Measurements from ENCODE around the gene SUPT16H. TPM values are rescaled to one million over a fixed set of nuclear protein-coding genes. Genes with fewer than 3 reads are reported as not detected.
"Not testable (repeated sequence)": the region's sequence is repeated elsewhere in the genome, so short reads cannot be mapped to it uniquely, and the experiment has no call there.

The SUPT16H gene
- polyA plus RNA-seq, 1 donor from 2014 or later, result 83.4 TPM

DNA sequence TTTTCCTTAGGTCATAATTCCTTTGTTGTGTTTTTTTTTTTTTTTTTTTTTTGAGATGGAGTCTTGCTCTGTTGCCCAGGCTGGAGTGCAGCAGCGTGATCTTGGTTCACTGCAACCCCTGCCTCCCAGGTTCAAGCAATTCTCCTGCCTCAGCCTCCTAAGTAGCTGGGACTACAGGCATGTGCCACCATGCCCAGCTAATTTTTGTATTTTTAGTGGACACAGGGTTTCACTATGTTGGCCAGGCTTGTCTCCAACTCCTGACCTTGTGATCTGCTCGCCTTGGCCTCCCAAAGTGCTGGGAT, 81.0 kb downstream of the SUPT16H start:
- not testable (repeated sequence) for H2AFZ ChIP-seq (ENCODE audit: low read depth, low read length); H3K4me2 ChIP-seq (ENCODE audit: low read length); H3K9ac ChIP-seq (ENCODE audit: low read length); H3K4me3 ChIP-seq (ENCODE audit: low read length); H3K27me3 ChIP-seq (ENCODE audit: insufficient read depth, low read depth, low read length); H3K9me3 ChIP-seq (ENCODE audit: low read length); H3K79me2 ChIP-seq (replicated peaks; ENCODE audit: insufficient read depth, low read length); H3K27ac ChIP-seq (ENCODE audit: low read length); H4K20me1 ChIP-seq (ENCODE audit: insufficient read depth); H3K9me2 ChIP-seq (ENCODE audit: insufficient read depth, low read length); H3K36me3 ChIP-seq (ENCODE audit: insufficient read depth, low read length); H3F3A ChIP-seq (ENCODE audit: insufficient read depth, low read length, poor library complexity, severe bottlenecking)

DNA sequence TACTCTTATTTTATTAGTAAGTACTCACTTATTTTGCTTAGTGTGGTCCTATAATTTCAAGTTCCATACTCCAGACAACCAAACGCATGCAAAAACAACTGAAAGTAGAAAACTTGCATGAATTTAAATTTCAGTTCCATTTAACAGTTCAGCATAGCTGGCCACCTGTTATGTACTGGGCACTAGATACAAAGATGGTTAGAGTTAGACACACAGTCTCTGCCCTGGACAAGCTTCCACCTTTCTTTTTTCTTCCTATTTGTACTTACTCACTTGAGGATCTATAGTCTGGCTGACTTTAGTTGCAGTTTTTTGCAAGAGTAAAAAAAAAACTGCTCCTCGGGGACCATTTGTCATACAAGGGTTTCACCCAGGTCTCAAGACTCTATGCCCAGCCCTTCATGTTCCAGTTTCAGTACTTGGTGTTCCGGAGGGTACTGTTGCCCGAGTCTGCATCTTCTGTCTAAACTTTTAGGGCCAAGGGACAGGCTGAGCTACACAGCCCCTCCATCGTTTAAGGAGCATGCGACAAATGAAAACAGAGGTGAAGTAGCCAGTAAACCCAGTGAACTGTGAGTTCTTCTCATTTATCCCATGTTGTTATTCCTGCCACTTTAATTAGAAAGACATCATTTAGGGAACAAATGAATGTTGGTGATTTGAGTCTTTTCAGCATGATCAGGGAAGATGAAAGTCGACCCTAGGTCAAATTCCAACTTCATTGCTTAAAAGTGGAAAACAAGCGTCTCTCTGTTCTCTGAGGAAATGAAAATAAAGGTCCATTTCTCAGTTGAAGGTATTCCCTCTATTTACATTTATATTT, 81.6 kb downstream of the SUPT16H start:
- Histone ChIP-seq H3F3A (ENCODE audit: insufficient read depth, low read length, poor library complexity, severe bottlenecking) (no peaks in the 10 kb centered on the region), H4K20me1 (ENCODE audit: insufficient read depth) (no peaks in the 10 kb centered on the region), H3K9me2 (ENCODE audit: insufficient read depth, low read length) (no peaks in the 10 kb centered on the region), H2AFZ (ENCODE audit: low read depth, low read length) (no peak overlapping the region), H3K4me2 (ENCODE audit: low read length) (no peak overlapping the region), H3K9ac (ENCODE audit: low read length) (no peak overlapping the region), H3K9me3 (ENCODE audit: low read length) (no peaks in the 10 kb centered on the region), H3K4me3 (ENCODE audit: low read length) (no peak overlapping the region), H3K36me3 (ENCODE audit: insufficient read depth, low read length) (no peaks in the 10 kb centered on the region), H3K27me3 (ENCODE audit: insufficient read depth, low read depth, low read length) (peaks cover 9% of the 10 kb centered on the region), H3K27ac (ENCODE audit: low read length) (no peak overlapping the region), H3K79me2 (replicated peaks; ENCODE audit: insufficient read depth, low read length) (no peaks in the 10 kb centered on the region)
- TF ChIP-seq SMC3 (conservative IDR thresholded peaks at IDR 0.05; ENCODE audit: poor library complexity) (no peak), CTCF (IDR thresholded peaks at IDR 0.05; ENCODE audit: poor library complexity, severe bottlenecking) (no peak), MXI1 (conservative IDR thresholded peaks at IDR 0.05; ENCODE audit: poor library complexity, severe bottlenecking) (no peak), POLR2AphosphoS5 (IDR thresholded peaks at IDR 0.05) (no peak), EP300 (conservative IDR thresholded peaks at IDR 0.05; ENCODE audit: poor library complexity, severe bottlenecking) (no peak), EZH2 (IDR thresholded peaks at IDR 0.05; ENCODE audit: borderline replicate concordance, insufficient read depth, low read length, poor library complexity, severe bottlenecking) (no peak), RAD21 (conservative IDR thresholded peaks at IDR 0.05) (no peak), TAF1 (IDR thresholded peaks at IDR 0.05; ENCODE audit: low read depth) (no peak)
- TF ChIP-seq, protein P1, sequence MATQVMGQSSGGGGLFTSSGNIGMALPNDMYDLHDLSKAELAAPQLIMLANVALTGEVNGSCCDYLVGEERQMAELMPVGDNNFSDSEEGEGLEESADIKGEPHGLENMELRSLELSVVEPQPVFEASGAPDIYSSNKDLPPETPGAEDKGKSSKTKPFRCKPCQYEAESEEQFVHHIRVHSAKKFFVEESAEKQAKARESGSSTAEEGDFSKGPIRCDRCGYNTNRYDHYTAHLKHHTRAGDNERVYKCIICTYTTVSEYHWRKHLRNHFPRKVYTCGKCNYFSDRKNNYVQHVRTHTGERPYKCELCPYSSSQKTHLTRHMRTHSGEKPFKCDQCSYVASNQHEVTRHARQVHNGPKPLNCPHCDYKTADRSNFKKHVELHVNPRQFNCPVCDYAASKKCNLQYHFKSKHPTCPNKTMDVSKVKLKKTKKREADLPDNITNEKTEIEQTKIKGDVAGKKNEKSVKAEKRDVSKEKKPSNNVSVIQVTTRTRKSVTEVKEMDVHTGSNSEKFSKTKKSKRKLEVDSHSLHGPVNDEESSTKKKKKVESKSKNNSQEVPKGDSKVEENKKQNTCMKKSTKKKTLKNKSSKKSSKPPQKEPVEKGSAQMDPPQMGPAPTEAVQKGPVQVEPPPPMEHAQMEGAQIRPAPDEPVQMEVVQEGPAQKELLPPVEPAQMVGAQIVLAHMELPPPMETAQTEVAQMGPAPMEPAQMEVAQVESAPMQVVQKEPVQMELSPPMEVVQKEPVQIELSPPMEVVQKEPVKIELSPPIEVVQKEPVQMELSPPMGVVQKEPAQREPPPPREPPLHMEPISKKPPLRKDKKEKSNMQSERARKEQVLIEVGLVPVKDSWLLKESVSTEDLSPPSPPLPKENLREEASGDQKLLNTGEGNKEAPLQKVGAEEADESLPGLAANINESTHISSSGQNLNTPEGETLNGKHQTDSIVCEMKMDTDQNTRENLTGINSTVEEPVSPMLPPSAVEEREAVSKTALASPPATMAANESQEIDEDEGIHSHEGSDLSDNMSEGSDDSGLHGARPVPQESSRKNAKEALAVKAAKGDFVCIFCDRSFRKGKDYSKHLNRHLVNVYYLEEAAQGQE (IDR thresholded peaks at IDR 0.05; ENCODE audit: borderline replicate concordance), result no peak

Small RNAs within 50 kb of the gene (small RNA-seq; reads per million reads assigned to genes)
- gene RN7SL650P (0 to 0.46 (median 0.03) reads per million in 3 experiments), gene SNORD8 (165 to 362 (median 228) reads per million in 3 experiments), gene SNORD9 (24.8 to 60.9 (median 37.7) reads per million in 3 experiments)

Other genes starting within 250 kb of the SUPT16H start
- not detected in 2 replicates for gene OR5AU1, start 228.0 kb downstream of the SUPT16H start, polyA plus RNA-seq
- 1,176 and 1,189 TPM in 2 replicates for gene HNRNPC, start 114.6 kb downstream of the SUPT16H start, polyA plus RNA-seq
- gene RPGRIP1, start 103.9 kb downstream of the SUPT16H start, polyA plus RNA-seq, result not detected in 2 replicates
- gene CHD8, start 72.1 kb upstream of the SUPT16H start, polyA plus RNA-seq, result 44.1 and 52.3 TPM in 2 replicates
- 47.6 and 47.9 TPM in 2 replicates for gene RAB2B, start 92.9 kb upstream of the SUPT16H start, polyA plus RNA-seq
- gene TOX4, start 93.2 kb upstream of the SUPT16H start, polyA plus RNA-seq, result 56.8 and 57.4 TPM in 2 replicates
- 234 and 262 TPM in 2 replicates for gene METTL3, start 127.3 kb upstream of the SUPT16H start, polyA plus RNA-seq
- gene SALL2, start 142.3 kb upstream of the SUPT16H start, polyA plus RNA-seq, result 18.6 and 23.6 TPM in 2 replicates
- not detected in 2 replicates for gene OR10G3, start 196.1 kb upstream of the SUPT16H start, polyA plus RNA-seq